PC-9 (cell line): ENCODE data around the gene LRRIQ3. TPM values are rescaled to one million over a fixed set of nuclear protein-coding genes. Genes with fewer than 3 reads are reported as not detected.

Source experiments
- BruUV-seq: library from RNA; stranded (reverse); fragments of 400-500 nt; replicated peaks from 2 replicates; lab custom pipeline; 2021; lab: Mats Ljungman, UMichigan
- CTCF ChIA-PET: fragments of 300-600 bp; sonication (Branson Sonifier 250); formaldehyde crosslinking; loops from one replicate; lab custom pipeline; 2022; ENCODE audit warnings: antibody characterized with exemption; lab: Charles Lee
- POLR2A ChIA-PET: fragments of 300-600 bp; sonication (Branson Sonifier 250); formaldehyde crosslinking; loops from one replicate; lab custom pipeline; 2022; ENCODE audit warnings: antibody characterized with exemption; ENCODE audit not compliant: unreplicated experiment; lab: Charles Lee
- DNase-seq, 2 experiments: peaks; one replicate each; pipeline versions ENCODE4 v3.0.0 to v3.0.0-alpha.2; 2015 to 2022; ENCODE audit warnings: mixed read lengths in 1 of 2
- H2AFZ ChIP-seq: fragments of 200-600 bp; sonication (generic); 2 replicates; pipeline ENCODE4 v1.8.1; 2017; ENCODE audit warnings: antibody characterized with exemption
- H3F3A ChIP-seq: fragments of 200-600 bp; sonication (generic); 2 replicates; pipeline ENCODE4 v1.8.1; 2017; ENCODE audit warnings: antibody characterized with exemption, mild to moderate bottlenecking, low read depth; ENCODE audit not compliant: insufficient read depth
- H3K27ac ChIP-seq: fragments of 200-600 bp; sonication (generic); 2 replicates; pipeline ENCODE4 v1.6.1; 2016; ENCODE audit warnings: mixed run types
- H3K27me3 ChIP-seq: fragments of 200-600 bp; sonication (generic); 2 replicates; pipeline ENCODE4 v1.6.1; 2016; ENCODE audit warnings: low read depth, mixed run types; ENCODE audit not compliant: insufficient read depth
- H3K36me3 ChIP-seq: fragments of 200-600 bp; sonication (generic); 2 replicates; pipeline ENCODE4 v1.6.1; 2016; ENCODE audit warnings: low read depth, mixed run types
- H3K4me1 ChIP-seq: fragments of 200-600 bp; sonication (generic); replicated peaks from 2 replicates; pipeline ENCODE4 v1.6.1; 2016; ENCODE audit warnings: mixed run types; ENCODE audit not compliant: insufficient read depth
- H3K4me2 ChIP-seq: fragments of 200-600 bp; sonication (generic); 2 replicates; pipeline ENCODE4 v1.6.1; 2017; ENCODE audit warnings: mixed run types
- H3K4me3 ChIP-seq: fragments of 200-600 bp; sonication (generic); 2 replicates; pipeline ENCODE4 v1.6.1; 2016; ENCODE audit warnings: mixed run types
- H3K79me2 ChIP-seq: fragments of 200-600 bp; sonication (generic); 2 replicates; pipeline ENCODE4 v1.6.1; 2017; ENCODE audit warnings: low read depth, mixed run types
- H3K9me2 ChIP-seq: fragments of 200-600 bp; sonication (generic); 2 replicates; pipeline ENCODE4 v1.8.1; 2017; ENCODE audit warnings: mild to moderate bottlenecking; ENCODE audit not compliant: insufficient read depth
- H3K9me3 ChIP-seq: fragments of 200-600 bp; sonication (generic); 2 replicates; pipeline ENCODE4 v1.8.1; 2016; ENCODE audit warnings: low read depth; ENCODE audit not compliant: insufficient read depth
- H4K20me1 ChIP-seq: fragments of 200-600 bp; sonication (generic); 2 replicates; pipeline ENCODE4 v1.8.1; 2017; ENCODE audit not compliant: insufficient read depth
- EZH2 ChIP-seq: fragments of 200-600 bp; sonication (generic); IDR thresholded peaks from 2 replicates; pipeline ENCODE4 v1.8.0; 2017; ENCODE audit warnings: antibody characterized with exemption, low read depth
- intact Hi-C: fragments of 100-400 bp; cut with micrococcal nuclease; formaldehyde crosslinking; loops from one replicate; pipeline ENCODE4 v1.10.0; 2022; ENCODE audit not compliant: unreplicated experiment
- total RNA-seq: library from RNA; stranded (reverse); gene quantifications from 2 replicates; pipeline ENCODE4 v1.2.3, GENCODE V29; 2021
- TF ChIP-seq, protein P1 (sequence below): fragments of 200-600 bp; sonication (generic); conservative IDR thresholded peaks from 2 replicates; pipeline ENCODE4 v1.6.1; 2017; ENCODE audit warnings: mixed run types, antibody characterized with exemption, mild to moderate bottlenecking, moderate library complexity

The LRRIQ3 gene
- total RNA-seq, 1 experiment from 2014 or later: 1.5 TPM

DNA sequence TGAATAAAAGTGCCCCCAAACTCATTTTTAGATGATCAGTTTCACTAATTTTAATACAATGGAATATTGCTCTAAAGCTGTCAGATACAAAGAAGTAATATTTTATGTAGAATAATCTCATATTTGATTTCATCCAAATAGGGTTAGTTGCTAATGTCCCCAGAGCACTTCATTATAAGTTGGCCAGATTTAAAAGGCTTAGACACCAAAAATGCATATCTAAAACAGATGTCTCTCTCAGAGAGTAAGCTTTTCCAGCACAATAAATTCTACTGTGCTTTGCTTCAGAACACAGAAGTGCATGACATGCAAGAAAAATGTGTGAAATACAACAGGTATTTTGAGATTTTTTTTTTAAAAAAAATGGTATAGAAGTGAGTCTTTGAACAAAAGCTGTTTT, 194.2 kb downstream of the LRRIQ3 start:
- Histone ChIP-seq H3K4me1 (no peaks in the 10 kb centered on the region), H3K9me2 (no peaks in the 10 kb centered on the region), H4K20me1 (no peaks in the 10 kb centered on the region), H3K27me3 (no peaks in the 10 kb centered on the region), H3K36me3 (no peaks in the 10 kb centered on the region), H3K79me2 (no peaks in the 10 kb centered on the region), H3K9me3 (no peaks in the 10 kb centered on the region), H3K4me2 (no peak overlapping the region), H3F3A (no peaks in the 10 kb centered on the region), H3K27ac (no peak overlapping the region), H3K4me3 (no peak overlapping the region), H2AFZ (no peak overlapping the region)
- POLR2A ChIA-PET: no interaction called here
- CTCF ChIA-PET: no interaction called here
- intact Hi-C loops: no loop called here
- DNase-seq: no peak
- BruUV-seq: no TSS peak
- TF ChIP-seq, protein P1, sequence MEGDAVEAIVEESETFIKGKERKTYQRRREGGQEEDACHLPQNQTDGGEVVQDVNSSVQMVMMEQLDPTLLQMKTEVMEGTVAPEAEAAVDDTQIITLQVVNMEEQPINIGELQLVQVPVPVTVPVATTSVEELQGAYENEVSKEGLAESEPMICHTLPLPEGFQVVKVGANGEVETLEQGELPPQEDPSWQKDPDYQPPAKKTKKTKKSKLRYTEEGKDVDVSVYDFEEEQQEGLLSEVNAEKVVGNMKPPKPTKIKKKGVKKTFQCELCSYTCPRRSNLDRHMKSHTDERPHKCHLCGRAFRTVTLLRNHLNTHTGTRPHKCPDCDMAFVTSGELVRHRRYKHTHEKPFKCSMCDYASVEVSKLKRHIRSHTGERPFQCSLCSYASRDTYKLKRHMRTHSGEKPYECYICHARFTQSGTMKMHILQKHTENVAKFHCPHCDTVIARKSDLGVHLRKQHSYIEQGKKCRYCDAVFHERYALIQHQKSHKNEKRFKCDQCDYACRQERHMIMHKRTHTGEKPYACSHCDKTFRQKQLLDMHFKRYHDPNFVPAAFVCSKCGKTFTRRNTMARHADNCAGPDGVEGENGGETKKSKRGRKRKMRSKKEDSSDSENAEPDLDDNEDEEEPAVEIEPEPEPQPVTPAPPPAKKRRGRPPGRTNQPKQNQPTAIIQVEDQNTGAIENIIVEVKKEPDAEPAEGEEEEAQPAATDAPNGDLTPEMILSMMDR: no peak
- TF ChIP-seq EZH2: no peak

DNA sequence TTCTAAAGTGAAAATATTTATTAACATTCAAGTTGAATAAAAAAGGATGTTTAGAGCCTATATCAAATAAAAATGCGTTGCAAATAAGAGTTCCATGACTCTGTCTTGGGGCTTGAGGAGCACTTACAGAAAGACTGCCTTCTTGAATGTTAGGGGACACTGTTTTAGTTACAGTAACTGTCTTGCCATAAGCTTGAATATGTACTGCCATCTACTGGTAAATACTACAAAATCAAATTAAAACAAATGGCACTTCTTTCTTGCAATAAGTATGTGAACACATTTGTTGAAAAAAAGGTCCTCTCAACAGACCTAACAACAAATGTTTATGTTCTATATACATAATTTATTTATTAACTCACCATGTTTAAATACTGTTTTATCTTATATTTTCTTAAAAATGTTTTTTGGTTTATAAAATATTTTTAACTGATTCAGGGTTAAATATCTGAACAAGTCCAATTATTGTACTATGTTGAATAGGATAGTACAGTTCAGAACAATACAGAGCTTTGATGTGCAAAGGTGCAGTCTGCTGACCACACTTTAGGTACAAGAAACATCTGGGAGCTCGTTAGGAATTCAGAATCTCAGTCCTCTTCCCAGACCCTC, 199.5 kb downstream of the LRRIQ3 start:
- no peak overlapping the region for H3K4me2 ChIP-seq
- no peak overlapping the region for H3K27ac ChIP-seq
- no peaks in the 10 kb centered on the region for H3F3A ChIP-seq
- peak in 1 of 2 experiments; percentile 44 for DNase-seq
- ChIA-PET POLR2A (no interaction called here), CTCF (no interaction called here)
- H3K36me3 ChIP-seq: no peaks in the 10 kb centered on the region
- H3K4me1 ChIP-seq: no peaks in the 10 kb centered on the region
- no peak overlapping the region for H3K4me3 ChIP-seq
- no peaks in the 10 kb centered on the region for H3K9me2 ChIP-seq
- H3K27me3 ChIP-seq: no peaks in the 10 kb centered on the region
- no peaks in the 10 kb centered on the region for H3K79me2 ChIP-seq
- H2AFZ ChIP-seq: no peak overlapping the region
- no TSS peak for BruUV-seq
- TF ChIP-seq, protein P1: peak; percentile 77
- TF ChIP-seq EZH2: no peak
- H4K20me1 ChIP-seq: 0 out of 2 replicates have a peak, but pooled peaks cover 4% of the 10 kb centered on the region
- intact Hi-C loops: loop anchor here (5.0 to 10.0 kb wide), 3 partner anchors 154 to 544 kb away; no protein-coding TSS in a partner anchor
- no peaks in the 10 kb centered on the region for H3K9me3 ChIP-seq

DNA sequence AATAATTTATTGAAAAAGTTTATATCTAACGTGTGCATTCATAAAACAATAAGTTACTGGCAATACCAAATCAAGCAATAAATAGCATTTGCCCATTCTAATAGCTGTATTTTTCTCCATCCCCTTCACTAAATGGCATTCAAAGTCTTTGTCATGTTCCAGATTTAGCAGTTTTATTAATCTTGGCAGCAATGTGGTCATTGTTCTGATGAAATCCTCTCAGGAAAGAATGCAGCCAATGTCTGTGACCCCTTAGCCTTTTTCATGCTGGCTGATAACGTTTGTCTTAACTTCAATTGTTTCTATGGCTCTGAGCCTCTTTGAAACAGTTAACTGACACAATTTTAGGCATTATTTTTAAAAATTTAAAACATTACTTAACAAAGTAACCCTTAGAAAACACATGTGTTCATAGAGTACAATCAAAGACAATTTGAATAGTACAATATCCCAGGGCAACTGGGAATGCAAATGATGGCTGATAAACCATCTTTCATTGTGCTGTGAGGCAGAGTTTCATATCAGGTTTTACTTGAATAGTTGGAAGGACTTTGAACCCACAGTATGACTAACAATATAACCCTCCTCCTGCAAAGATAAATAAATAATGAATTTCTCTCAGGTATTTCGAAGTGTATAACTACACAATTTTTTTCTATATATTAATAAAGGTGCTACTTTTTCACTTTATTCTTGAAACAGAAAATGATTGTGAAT, 217.5 kb downstream of the LRRIQ3 start:
- no TSS peak for BruUV-seq
- Histone ChIP-seq H3K9me3 (no peaks in the 10 kb centered on the region), H3K4me3 (no peak overlapping the region), H3K27ac (no peak overlapping the region), H3K9me2 (no peaks in the 10 kb centered on the region; the same call in 1 of the 2 replicates), H3K27me3 (no peaks in the 10 kb centered on the region), H3K36me3 (no peaks in the 10 kb centered on the region), H3F3A (no peaks in the 10 kb centered on the region), H3K79me2 (no peaks in the 10 kb centered on the region), H4K20me1 (no peaks in the 10 kb centered on the region), H3K4me2 (no peak overlapping the region), H3K4me1 (no peaks in the 10 kb centered on the region), H2AFZ (no peak overlapping the region)
- ChIA-PET CTCF (no interaction called here), POLR2A (no interaction called here)
- DNase-seq: no peak
- no peak for TF ChIP-seq EZH2
- TF ChIP-seq, protein P1: no peak
- intact Hi-C loops: no loop called here
